CD4-positive, alpha-beta T cell treated with Interleukin-6 for 4 hours (primary cell): ENCODE results near the gene CCDC77.
"Not testable (repeated sequence)": the region's sequence is repeated elsewhere in the genome, so short reads cannot be mapped to it uniquely, and the experiment has no call there.

Source experiments
- DNase-seq: peaks from one replicate; pipeline ENCODE4 v3.0.0-alpha.2; 2020; ENCODE audit warnings: mixed read lengths

Gene CCDC77

DNA sequence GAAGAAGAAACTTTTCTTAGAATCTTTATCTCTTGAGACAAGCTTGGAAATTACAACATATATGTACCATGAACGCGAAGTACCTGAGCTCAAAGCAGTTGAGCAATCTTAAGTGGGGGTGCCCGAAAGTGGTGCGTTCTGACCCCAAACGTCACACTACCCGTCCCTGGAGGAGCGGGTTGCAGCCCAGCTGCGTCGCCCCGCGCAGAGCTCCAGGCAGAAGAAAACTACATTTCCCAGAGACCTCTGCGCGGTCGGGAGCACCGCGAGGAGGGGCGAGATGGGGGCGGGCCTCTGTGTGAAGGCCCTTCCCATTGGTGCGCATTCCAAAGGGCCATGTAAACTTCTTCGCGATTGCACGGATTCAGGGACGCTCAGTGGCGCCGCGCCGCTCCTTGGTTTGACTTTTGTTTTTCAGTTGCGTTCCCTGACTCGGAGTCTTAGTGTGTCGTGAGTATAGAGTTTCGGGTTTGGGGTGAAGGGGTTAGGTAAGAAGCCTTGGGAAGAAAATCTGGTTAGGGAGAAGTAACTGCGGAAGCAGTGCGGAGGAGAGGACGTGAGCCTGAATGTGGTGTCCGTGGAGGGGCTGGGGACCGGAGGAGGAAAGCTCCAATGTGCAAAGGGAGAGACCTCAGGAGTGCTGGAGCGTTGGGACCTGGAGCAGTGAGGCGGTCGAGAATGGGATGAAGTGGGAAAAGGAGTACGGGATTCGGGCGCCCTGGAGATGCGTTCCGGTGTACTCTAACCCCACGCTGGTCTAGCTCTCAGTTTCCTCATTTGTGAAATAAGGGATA is at the start of gene CCDC77:
CCDC77 (plus strand) TSS at position 410 of the 794 bp plus-strand sequence. CDS start 7,740 bp downstream, outside the sequence.
- peak; percentile 93 for DNase-seq

DNA sequence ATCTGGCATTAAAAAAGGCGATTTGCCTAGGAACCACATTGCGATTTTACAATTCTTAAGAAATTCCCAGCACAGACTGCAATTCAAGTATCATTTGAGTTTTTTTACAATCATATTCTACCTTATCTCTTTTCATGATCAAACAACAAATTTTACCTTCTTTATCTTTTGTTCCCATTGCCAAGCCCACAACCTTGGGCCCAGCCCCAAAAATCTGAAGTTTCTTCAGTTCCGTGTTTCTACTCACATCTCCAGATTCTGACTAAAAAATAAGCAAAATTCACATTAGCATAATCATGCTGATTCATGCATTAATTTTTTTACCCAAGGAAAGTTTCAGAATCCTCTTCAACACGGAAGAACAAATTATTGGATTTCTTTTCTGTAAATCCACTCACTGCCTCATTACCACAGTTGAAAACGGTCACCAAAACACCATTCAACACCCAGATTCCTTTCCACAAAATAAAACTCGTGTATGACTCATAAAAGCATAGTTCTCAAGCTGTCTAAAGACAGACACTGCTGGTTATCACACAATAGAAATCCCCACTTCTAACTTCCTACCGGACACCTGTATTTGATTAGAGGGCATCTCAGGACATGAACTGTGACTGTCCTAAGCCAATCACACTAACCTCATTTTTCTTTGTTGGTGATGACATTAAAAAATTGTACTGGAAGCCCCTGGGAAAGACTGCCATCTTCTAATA is 45.0 kb upstream of the CCDC77 start:
- no peak for DNase-seq

DNA sequence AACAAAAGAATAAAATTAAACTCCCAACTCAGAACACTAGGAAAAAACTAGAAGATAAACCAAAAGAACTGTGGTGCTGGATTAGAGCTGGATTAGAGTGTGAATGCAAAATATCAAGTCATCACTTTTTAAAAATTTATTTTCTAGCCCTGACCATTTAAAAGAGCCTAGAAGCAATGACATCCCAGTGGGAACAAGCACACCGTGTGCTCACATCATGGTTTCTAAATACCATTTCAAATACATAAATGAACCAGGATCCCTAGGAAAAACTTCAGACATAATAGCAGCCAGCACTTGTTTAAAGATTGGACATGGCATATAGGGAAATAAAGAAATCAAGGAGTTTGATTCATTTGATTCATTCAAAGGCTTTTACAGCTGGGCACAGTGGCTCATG is 42.4 kb upstream of the CCDC77 start:
- DNase-seq: no peak

DNA sequence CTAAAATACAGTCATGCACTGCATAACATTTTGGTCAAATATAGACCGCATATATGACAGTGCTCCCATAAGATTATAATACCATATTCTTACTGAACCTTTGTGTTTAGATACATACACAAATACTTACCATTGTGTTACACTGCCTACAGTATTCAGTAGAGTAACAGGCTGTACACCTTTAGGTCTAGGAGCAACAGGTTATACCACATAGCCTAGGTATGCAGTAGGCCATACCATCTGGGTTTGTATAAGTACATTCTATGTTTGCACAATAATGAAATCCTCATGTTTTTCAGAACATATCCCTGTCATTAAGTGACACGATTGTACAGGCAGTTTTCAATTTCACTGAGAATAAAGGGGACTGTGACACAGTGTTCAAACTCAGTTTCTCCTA is 34.6 kb upstream of the CCDC77 start:
- DNase-seq: no peak

DNA sequence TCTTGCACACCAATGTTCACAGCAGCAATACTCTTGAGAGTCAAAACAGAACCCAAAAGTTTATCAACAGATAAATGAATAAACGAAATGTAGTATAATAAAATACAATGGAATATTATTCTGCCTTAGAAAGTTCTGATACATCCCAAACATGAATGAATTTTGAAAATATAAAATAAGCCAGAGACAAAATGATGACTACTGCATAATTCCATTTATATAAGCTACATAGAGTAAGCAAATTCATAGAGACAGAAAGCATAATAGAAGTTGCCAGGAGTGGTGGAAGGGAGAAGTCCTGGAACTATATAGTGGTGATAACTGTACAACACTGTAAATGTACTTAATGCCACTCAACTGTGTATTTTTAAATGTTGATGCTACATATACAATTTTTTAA is 33.5 kb upstream of the CCDC77 start:
- no peak for DNase-seq

DNA sequence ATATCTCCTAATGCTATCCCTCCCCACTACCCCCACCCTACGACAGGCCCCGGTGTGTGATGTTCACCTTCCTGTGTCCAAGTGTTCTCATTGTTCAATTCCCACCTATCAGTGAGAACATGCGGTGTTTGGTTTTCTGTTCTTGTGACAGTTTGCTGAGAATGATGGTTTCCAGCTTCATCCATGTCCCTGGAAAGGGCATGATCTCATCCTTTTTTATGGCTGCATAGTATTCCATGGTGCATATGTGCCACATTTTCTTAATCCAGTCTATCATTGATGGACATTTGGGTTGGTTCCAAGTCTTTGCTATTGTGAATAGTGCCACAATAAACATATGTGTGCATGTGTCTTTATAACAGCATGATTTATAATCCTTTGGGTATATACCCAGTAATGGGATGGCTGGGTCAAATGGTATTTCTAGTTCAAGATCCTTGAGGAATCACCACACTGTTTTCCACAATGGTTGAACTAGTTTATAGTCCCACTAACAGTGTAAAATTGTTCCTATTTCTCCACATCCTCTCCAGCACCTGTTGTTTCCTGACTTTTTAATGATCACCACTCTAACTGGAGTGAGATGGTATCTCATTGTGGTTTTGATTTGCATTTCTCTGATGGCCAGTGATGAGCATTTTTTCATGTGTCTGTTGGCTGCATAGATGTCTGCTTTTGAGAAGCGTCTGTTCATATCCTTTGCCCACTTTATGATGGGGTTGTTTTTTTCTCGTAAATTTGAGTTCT is 30.5 kb upstream of the CCDC77 start:
- not testable (repeated sequence) for DNase-seq

DNA sequence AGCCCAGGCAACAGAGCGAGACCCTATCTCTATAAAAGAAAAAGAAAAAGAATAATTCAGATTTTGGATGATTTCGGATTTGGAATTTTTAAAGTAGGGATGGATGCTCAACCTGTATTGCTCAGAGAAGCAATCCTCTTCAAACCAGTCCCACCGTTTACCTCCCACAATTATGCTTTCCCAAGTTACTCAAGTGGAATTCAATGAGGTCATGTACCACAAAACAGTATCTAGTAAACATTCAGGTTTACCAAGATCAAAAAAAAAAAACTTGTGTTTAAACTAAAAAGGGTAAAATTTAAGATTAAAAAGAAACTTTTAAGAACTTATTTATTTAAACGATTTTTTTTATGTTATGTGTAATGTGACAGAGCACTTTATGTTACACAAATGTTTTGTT is 14.8 kb upstream of the CCDC77 start:
- DNase-seq: no peak

DNA sequence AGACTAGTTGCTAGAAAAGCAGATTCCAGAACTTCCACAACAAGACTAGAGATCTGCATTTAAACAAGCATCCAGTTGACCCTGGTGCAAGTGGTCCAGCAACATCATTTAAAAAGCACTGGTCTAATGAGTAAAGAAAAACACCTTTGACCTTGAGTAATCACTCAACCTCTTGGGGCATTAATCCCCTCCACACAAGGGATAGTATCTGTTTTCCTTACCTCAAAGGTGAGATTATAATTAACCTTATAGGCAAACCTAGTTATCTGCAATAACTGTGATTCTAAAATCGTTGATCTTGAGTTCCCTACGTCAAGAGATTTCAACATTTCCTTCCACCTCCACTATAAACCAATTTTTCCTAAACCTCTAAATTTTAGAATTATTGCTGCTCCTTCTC is 13.4 kb upstream of the CCDC77 start:
- DNase-seq: no peak

DNA sequence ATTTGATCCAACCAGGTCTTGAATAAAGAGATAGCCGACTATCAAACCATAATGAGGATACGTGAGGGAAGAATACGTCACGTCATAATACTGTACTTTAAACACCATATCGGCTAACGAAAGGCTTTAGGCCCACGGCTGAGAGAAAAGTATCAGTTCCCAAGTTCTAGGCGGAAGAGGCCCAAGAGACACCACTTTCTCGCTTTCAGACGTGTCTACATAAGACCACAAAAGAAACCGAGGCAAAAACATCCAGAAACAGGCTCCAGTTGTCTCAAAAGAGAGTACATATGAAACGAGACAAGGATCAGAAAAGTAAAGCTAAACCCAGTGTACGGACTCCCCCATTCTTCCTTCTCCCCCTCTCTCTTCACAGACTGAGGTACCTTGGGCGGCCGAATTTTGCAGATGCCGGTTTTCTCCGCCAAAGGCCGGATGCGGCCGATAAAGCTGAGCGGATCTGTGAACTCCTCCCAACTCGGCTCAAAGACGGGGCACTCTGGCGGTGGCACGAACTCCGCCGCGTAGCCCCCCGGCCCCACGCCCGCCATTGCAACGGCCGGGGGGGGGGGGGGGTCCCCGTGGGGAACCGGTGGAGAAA is 12.8 kb upstream of the CCDC77 start:
- peak; percentile 43 for DNase-seq

DNA sequence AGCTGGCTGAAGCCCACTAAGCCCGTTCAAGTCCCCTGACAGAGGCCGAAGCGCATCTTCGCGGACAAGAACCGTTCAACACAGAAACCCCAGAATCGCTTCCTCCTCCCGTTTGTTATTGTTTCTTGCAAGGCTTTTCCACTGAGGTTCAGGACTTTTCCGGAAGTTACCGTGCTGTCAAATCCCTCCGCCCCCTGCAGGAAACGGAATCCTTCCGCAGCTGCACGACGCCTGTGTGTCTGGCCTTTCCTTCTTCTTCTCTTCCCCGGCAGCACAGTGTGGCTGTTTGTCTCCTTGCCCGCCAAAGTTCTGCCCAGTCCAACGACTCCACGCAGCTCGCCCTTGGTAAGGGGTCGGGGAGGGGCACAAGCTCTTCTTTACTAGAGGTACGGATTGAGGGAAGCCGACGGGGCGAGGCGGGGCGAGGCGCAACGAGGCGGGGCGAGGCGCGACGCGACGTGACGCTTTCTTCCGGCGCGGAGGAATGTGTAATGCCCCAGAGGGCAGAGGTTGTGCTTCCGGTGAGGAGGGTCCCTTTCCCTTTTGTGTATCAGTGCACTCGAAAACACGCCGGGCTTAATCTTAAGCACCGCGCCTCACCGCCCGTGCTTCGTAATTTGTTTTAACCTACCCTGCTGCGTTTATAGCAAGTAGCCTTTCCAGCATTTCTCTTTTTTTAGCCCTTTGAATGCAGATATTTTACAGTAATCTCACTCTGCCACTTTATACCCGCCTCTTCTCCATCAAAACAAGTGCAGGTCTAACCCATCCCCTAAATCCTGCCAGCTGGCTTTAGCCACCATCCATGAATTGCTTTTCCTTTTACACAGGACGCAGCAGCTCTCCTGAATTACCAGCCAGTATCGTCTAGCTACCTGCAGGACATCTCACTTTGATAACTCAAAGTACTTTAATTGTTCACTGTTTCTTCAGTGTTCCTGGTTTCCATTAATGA is 12.0 kb upstream of the CCDC77 start, which contains the start of gene KDM5A:
KDM5A (minus strand) TSS at position 179 of the 955 bp plus-strand sequence. CDS start 229 bp downstream, outside the sequence.
- peak; percentile 90 for DNase-seq

DNA sequence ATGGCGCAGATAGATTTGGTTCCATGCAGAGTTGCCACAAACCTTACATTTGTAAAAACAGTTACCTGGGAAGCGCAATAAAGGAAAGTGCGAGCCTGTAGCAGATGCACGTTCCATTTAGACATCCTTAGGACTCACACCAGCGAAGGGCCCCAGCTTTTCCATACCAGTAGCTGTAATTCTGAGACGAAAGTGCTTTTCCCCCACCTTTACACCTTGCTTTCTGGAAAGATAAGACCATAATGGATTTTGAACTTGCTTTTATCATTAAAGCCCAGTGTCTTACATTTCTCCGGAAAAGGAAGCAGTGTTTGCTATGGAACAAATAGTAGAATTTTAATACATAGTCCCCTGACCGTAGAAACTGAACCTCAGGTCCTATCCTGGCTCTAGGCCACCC is 616 bp upstream of the CCDC77 start:
- no peak for DNase-seq

DNA sequence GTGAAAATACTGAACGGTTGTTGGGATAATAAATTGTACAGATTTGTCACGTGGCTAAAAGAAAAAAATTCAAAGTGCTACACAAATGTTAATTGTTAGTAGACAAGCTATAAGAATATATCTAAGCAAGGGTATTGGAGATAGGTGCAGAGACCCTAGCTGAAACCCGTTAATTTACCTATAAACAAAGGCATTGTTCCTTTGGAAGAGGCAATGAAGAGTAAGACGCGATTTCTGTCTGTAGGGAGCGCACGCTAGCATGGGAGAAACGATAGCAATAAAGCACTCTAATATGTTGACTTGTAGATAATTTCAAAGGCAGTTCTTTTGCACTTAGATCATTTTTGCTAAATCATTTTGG is 565 bp downstream of the CCDC77 start:
- DNase-seq: peak; percentile 28

DNA sequence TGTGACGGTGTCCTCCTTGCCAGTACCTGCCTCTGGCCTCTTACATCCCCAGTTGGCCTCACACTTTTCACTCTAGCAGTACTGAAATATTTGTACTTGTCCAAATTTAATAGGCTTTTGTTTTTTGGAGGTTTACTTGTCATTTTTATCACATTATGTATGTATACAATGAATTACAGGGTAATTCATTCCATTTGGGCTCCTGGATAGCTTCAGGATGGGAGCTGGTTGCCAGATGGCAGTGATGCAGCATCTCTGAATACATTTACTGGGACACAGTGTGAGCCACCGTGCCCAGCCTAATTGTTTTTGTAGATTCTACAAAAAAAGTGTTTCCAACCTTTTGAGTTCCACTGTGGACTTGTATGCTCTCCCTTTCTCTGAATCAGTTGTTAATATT is 13.4 kb downstream of the CCDC77 start:
- DNase-seq: no peak

DNA sequence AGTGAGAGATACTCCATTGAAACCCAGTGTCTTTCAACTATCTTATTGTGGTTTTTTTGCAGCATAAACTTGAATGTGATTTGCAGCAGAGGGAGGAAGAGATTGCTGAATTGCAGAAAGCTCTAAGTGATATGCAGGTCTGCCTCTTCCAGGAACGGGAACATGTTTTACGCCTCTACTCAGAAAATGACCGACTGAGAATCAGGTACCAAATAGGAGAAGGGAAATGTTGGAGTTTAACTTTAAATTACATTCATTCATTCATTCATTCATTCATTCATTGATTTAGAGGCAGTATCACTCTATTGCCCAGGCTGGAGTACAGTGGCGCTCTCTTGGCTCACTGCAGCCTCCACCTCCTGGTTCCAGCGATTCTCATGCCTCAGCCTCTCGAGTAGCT is 17.0 kb downstream of the CCDC77 start:
- no peak for DNase-seq

DNA sequence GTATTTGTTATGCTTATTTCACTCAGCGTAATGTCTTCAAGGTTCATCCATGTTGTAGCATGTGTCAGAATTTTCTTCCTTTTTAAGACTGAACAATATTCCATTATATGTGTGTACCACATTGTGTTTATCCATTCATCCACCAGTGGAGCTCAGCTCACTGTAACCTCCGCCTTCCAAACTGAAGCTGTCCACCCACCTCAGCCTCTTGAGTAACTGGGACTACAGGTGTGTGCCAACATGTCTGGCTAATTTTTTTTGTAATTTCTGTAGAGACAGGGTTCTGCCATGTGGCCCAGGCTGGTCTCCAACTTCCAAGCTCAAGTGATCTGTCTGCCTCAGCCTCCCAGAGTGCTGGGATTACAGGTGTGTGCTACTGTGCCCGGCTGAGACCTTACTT is 21.1 kb downstream of the CCDC77 start:
- DNase-seq: no peak

DNA sequence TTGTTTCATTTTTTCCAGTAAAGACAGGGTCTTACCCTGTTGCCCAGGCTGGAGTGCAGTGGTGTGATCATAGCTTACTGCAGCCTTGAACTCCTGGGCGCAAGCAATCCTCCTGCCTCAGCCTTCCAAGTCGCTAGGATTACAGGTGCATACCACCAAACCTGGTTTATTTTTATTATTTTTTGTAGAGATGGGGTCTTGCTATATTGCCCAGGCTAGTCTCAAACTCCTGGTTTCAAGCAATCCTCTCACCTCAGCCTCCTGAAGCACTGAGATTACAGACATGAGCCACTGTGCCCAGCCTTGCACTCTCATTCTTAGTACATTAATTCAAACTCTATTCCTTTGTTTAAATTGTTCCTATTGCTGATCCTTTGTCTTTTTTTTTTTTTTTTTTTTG is 34.3 kb downstream of the CCDC77 start:
- not testable (repeated sequence) for DNase-seq

DNA sequence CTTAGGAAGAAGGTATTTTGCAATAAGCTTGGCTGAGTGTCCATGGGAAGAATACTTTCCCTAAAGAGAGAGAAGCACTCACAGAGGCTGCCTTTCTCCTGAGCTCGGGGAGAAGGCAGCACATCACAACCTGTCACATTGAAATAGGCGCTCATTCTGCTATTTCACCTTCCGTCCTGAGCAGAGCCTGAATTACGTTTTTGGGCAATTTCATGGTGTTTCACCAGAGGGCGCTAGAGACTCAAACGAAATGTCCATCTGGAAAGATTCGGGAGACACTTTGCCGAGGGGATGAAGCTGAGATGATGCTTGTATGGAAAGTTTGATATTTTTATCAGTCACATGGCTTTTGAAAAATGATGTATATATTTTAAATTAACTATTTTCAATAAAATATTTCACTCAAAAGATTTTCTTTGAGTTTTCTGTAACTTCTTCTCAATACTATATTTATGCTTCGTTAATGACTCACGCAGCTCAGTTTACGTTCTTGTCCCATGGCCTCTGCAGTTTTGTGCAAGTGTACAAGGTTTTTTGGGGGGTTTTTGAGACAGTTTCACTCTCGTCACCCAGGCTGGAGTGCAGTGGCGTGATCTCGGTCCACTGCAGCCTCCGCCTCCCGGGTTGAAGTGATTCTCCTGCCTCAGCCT is 40.9 kb downstream of the CCDC77 start:
- peak; percentile 53 for DNase-seq

DNA sequence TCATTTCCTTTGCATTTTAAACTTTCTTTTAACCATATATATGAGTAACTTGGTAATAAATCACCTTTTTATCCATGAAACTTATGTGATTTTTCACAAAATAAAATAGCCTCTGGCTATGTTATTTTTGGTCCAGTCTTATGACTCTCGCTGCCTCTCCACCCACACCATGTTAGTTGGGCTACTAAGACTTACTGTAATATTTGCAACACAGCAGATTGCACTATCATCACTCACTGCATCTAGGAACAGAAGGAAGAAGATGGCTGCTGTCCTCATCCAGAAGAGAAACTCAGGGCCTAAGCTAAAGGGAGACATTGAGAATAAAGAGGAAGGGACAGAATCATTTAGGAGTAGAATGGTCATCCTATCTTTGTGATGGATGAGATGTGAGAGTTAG is 45.7 kb downstream of the CCDC77 start:
- no peak for DNase-seq

DNA sequence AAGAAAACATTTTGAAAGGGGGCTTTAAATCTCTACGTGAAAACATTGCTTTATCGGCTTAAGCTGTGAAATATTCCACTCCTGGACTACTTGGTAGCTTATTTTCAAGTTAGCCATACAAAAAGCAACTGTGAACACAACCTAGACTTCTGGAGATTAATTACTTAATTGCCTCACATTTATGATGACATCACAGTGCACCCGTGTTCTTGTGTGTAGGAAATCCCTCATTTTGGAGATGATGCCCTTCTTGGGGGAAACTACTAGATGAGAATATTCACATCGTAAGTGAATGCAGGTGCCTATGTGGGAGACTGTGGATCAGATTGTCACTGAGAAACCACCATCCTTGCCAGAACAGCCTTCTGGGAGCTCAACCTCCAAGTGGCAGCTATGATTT is 47.8 kb downstream of the CCDC77 start:
- DNase-seq: no peak

DNA sequence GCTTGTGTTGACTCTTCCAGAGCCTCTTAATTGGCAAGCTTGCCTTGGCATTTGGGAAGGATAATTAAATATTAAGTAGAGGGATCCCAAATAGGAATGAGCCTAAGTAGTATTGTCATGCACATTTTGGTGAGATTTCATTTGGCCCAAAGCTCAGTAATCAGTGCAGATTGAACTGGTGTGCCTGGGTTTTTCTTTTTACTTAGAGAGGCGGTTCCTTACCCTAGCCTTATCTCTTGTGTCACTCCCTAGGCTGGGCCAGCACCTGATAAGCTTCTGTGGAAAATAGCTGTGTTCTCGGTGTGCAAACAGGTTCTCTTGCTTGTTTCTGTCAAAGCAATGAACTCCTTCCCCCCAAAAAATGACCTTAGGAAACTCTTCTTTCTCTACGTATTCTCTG is 49.0 kb downstream of the CCDC77 start:
- no peak for DNase-seq

DNA sequence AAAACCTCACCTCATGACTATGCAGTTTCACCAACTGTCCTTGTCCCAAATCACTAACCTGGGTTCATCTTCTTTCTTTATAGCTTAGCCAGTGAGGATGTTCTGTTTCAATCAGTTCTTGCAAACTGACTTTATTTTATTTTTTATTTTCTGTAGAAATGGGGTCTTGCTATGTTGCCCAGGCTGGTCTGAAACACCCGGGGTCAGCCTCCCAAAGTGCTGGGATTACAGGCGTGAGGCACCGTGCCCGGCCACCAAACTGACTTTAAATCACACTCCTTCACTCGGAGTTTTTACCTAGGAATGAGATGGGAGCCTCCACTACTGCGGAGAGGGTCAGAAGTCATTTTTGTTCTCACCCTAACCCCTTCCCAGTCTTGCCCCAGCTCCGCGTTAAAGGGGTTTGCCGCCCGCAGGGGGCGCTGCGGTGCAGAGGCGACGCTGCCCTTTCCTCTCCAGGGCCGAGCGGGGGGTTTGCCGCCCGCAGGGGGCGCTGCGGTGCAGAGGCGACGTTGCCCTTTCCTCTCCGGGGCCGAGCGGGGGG is 51.3 kb downstream of the CCDC77 start:
- DNase-seq: peak; percentile 30
